Fibroblast of gingiva (primary cell): ENCODE measurements around the gene BAZ1B.
"Not testable (repeated sequence)": the region's sequence is repeated elsewhere in the genome, so short reads cannot be mapped to it uniquely, and the experiment has no call there.

ENCODE experiments used
- DNase-seq: peaks from one replicate; pipeline ENCODE4 v3.0.0-alpha.2; 2011; ENCODE audit warnings: low read depth

The BAZ1B gene

GRCh38 chr7:73538510-73538909, 16.4 kb upstream of the BAZ1B start:
- not testable (repeated sequence) for DNase-seq

- DNase-seq: no peak
Observed at GRCh38 chr7:73537051-73537450, 15.0 kb upstream of the BAZ1B start.

- no peak for DNase-seq
Observed at GRCh38 chr7:73536479-73536878, 14.4 kb upstream of the BAZ1B start.

- DNase-seq: not testable (repeated sequence)
Observed at GRCh38 chr7:73535918-73536317, 13.8 kb upstream of the BAZ1B start.

GRCh38 chr7:73533742-73534141, 11.6 kb upstream of the BAZ1B start:
- DNase-seq: no peak

GRCh38 chr7:73532224-73532623, 10.1 kb upstream of the BAZ1B start:
- DNase-seq: no peak

- no peak for DNase-seq
Observed at GRCh38 chr7:73530800-73531199, 8.7 kb upstream of the BAZ1B start.

GRCh38 chr7:73526896-73527821, 5.1 kb upstream of the BAZ1B start:
- no peak for DNase-seq

GRCh38 chr7:73526158-73526494, 4.0 kb upstream of the BAZ1B start:
- not testable (repeated sequence) for DNase-seq

- peak; percentile 56 for DNase-seq
Observed at GRCh38 chr7:73521636-73522104, 423 bp downstream of the BAZ1B start.

GRCh38 chr7:73520673-73521635, 1.1 kb downstream of the BAZ1B start:
- peak; percentile 12 for DNase-seq

- DNase-seq: no peak
Observed at GRCh38 chr7:73519867-73520672, 2.0 kb downstream of the BAZ1B start.

GRCh38 chr7:73518470-73518869, 3.6 kb downstream of the BAZ1B start:
- DNase-seq: no peak

- no peak for DNase-seq
Observed at GRCh38 chr7:73517241-73517995, 4.7 kb downstream of the BAZ1B start.

GRCh38 chr7:73515178-73515577, 6.9 kb downstream of the BAZ1B start:
- DNase-seq: no peak

GRCh38 chr7:73512018-73512780, 9.9 kb downstream of the BAZ1B start:
- DNase-seq: peak; percentile 57

GRCh38 chr7:73509463-73509862, 12.6 kb downstream of the BAZ1B start:
- DNase-seq: no peak

- no peak for DNase-seq
Observed at GRCh38 chr7:73507556-73507955, 14.5 kb downstream of the BAZ1B start.

- no peak for DNase-seq
Observed at GRCh38 chr7:73504920-73505319, 17.2 kb downstream of the BAZ1B start.

- DNase-seq: no peak
Observed at GRCh38 chr7:73504017-73504416, 18.1 kb downstream of the BAZ1B start.
